Chondrocyte (in vitro differentiated cells): ENCODE data around the gene KDM4B. TPM values are rescaled to one million over a fixed set of nuclear protein-coding genes. Genes with fewer than 3 reads are reported as not detected.

Source experiments
- DNase-seq: peaks from one replicate; pipeline ENCODE4 v3.0.0; 2021; ENCODE audit warnings: mixed read lengths, low spot score
- H3K27ac Mint-ChIP-seq: one replicate; pipeline ENCODE4 v1.8.0; 2021; ENCODE audit warnings: mild to moderate bottlenecking, moderate library complexity, mixed read lengths; ENCODE audit not compliant: unreplicated experiment
- H3K27me3 Mint-ChIP-seq: 2 replicates; pipeline ENCODE4 v1.8.0; 2021; ENCODE audit warnings: low read depth, mixed read lengths
- H3K36me3 Mint-ChIP-seq: 2 replicates; pipeline ENCODE4 v1.8.0; 2021; ENCODE audit warnings: low read depth, mixed read lengths
- H3K4me1 Mint-ChIP-seq: 2 replicates; pipeline ENCODE4 v1.8.0; 2021; ENCODE audit warnings: low read depth, mild to moderate bottlenecking, mixed read lengths
- H3K4me3 Mint-ChIP-seq: one replicate; pipeline ENCODE4 v1.8.0; 2021; ENCODE audit warnings: mild to moderate bottlenecking, moderate library complexity, mixed read lengths; ENCODE audit not compliant: unreplicated experiment
- H3K9me3 Mint-ChIP-seq: 2 replicates; pipeline ENCODE4 v1.8.0; 2021; ENCODE audit warnings: low read depth, mixed read lengths
- CTCF ChIP-seq: fragments of 200-600 bp; sonication (generic); IDR thresholded peaks from 2 replicates; pipeline ENCODE4 v1.5.0; 2021; ENCODE audit warnings: antibody characterized with exemption, mild to moderate bottlenecking, moderate library complexity
- total RNA-seq: library from RNA; stranded (reverse); gene quantifications from 3 replicates; pipeline ENCODE4 v1.2.1, GENCODE V29; 2021

The KDM4B gene
- total RNA-seq, 1 donor from 2014 or later, result 52.2 TPM

DNA sequence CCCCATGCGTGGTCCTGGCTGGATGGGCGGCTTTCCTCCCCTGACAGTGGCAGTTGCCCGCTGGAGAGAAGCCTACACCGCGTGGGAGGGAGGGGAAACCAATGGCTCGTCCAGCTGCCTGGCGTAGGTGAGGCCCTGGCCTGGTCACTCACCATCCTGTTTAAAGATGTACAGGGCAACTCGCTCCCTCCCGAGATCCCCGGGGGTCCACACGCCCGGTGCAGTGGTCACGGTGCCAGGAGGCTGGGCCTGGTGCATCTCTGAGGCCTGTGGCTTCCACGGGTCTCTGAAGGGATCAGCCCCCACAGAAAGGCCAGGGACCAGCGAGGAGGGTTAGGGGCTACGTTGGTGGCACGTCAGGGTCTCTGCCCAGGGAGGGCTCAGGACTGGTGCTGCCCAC lies 156.5 kb downstream of the KDM4B start:
- no peak overlapping the region for H3K4me3 Mint-ChIP-seq

GRCh38 chr19:5125797-5126497 lies 157.0 kb downstream of the KDM4B start:
- peak overlapping the region; percentile 22 for H3K27ac Mint-ChIP-seq

More for the DNA sequence above, 156.5 kb downstream of the KDM4B start:
- no peak for TF ChIP-seq CTCF
- H3K36me3 Mint-ChIP-seq, result peaks cover 11% of the 10 kb centered on the region
- no peak overlapping the region for H3K27ac Mint-ChIP-seq
- no peaks in the 10 kb centered on the region for H3K9me3 Mint-ChIP-seq
- peaks cover 43% of the 10 kb centered on the region for H3K4me1 Mint-ChIP-seq
- no peaks in the 10 kb centered on the region for H3K27me3 Mint-ChIP-seq
- no peak for DNase-seq

DNA sequence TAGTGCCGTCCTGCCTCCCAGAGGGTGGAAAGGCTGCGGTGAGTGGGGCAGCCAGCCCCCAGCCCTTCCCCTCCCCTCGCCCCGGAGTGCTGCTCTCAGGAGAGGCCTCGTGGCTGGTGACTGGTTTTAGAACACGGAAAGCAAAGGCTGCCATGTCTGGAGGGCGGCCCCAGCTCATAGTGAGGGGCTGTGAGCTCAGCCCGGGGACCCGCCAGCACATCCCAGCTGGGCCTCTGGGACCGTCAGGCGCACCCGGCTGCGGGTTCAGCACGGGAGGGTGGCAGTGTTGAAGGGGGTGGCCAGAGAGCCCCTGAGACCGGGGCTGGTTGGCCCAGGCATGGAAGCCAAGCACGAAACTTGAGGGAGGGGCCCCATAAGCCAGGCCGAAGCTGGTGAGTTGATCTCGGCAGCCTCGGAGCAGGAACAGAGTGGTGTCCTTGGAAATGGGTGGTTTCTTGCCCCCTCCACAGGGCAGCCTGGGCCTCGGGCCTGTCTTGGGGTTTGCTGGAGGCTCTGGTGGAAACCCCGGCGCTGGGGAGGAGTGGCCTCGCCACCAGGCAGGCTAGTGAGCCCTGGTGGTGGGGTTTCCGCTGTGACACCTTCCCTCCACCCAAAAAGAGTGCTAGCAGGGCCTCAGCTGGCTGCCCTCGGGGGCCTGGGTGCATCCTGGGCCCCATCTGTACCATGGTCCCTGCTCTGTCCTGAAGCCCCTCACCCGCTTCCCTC lies 157.7 kb downstream of the KDM4B start:
- peaks cover 43% of the 10 kb centered on the region for H3K4me1 Mint-ChIP-seq

More at GRCh38 chr19:5125797-5126497, 157.0 kb downstream of the KDM4B start:
- TF ChIP-seq CTCF, result no peak
- H3K36me3 Mint-ChIP-seq, result peaks cover 11% of the 10 kb centered on the region
- H3K9me3 Mint-ChIP-seq, result no peaks in the 10 kb centered on the region
- no peak for DNase-seq
- no peaks in the 10 kb centered on the region for H3K27me3 Mint-ChIP-seq
- H3K4me1 Mint-ChIP-seq, result peaks cover 43% of the 10 kb centered on the region
- H3K4me3 Mint-ChIP-seq, result no peak overlapping the region

DNA sequence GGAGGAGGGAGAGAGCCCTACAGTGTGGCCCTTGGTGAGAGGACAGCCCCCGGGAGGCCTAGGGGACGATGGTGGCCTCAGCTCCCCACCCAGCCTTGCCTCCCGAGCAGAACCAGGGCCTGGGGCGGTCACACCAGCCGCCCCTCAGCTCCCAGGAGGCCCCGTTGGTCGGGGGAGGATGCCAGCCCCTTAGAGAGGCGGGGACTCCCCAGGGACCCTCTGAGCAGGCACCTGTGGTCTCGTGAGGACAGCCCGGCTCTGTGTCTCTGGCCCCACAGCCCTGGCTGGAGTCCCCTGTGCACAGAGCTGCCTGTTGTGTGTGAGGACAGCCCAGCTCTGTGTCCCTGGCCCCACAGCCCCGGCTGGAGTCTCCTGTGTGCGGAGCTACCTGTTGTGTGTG lies 158.8 kb downstream of the KDM4B start:
- Mint-ChIP-seq H3K9me3 (no peaks in the 10 kb centered on the region), H3K27me3 (no peaks in the 10 kb centered on the region), H3K36me3 (peaks cover 8% of the 10 kb centered on the region), H3K4me3 (no peak overlapping the region), H3K27ac (peak overlapping the region; percentile 32), H3K4me1 (peaks cover 38% of the 10 kb centered on the region)
- TF ChIP-seq CTCF, result no peak
- DNase-seq, result no peak

More for the DNA sequence above, 157.7 kb downstream of the KDM4B start:
- no peak overlapping the region for H3K4me3 Mint-ChIP-seq
- DNase-seq, result no peak
- no peaks in the 10 kb centered on the region for H3K9me3 Mint-ChIP-seq
- H3K27me3 Mint-ChIP-seq, result no peaks in the 10 kb centered on the region
- TF ChIP-seq CTCF, result no peak
- H3K27ac Mint-ChIP-seq, result no peak overlapping the region
- H3K36me3 Mint-ChIP-seq, result peaks cover 11% of the 10 kb centered on the region

DNA sequence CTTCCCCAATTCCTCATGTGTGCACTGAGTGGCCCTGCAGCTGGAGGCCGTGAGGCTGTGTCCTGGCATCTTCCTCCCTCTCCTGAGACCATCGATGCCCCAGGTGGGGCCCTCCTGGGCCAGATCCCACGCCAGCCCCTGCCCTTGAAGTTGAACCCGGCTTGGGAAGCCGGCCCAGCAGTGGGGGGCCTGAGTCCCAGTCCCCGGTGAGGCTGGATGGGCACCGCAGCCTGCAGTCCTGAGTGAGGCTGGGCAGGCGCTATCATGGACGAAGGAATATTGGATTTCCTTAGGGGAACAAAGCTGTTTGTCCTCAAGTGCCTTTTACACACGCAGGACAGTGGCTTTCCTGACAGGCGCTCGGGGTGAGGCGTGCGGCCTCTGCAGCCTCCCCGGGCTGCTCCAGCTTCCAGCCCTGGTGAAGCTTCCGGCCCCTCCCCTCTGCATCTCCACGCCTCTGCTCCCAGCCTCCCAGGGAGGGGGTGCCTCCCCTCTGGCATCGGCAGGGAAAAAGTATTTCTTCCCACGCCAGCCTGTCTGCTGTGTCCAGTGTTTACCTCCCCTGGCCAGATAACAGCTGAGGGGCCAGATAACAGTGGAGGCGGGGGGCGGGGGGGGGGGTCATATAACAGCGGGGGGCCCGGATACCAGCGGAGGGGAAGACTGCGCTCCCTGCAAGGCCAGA lies 159.5 kb downstream of the KDM4B start:
- TF ChIP-seq CTCF, result no peak
- Mint-ChIP-seq H3K27me3 (no peaks in the 10 kb centered on the region), H3K4me1 (peaks cover 38% of the 10 kb centered on the region), H3K27ac (peak overlapping the region; percentile 32), H3K9me3 (no peaks in the 10 kb centered on the region), H3K4me3 (no peak overlapping the region), H3K36me3 (peaks cover 6% of the 10 kb centered on the region)
- DNase-seq, result no peak
